GM12878 (cell line): ENCODE results near the gene SSH2.

Experiments
- CBX5 ChIP-seq: sonication (generic); IDR thresholded peaks from 2 replicates; pipeline ENCODE4 v1.6.1; 2016; ENCODE audit warnings: low read depth, moderate library complexity, mild to moderate bottlenecking, inconsistent platforms
- CTCF ChIP-seq, 3 experiments: IDR thresholded peaks in 2 of 3; conservative IDR thresholded peaks in 1 of 3; 2 replicates each; pipeline ENCODE4 v1.5.1; 2011; ENCODE audit warnings: low read depth in 3 of 3, low read length in 3 of 3, mild to moderate bottlenecking in 3 of 3, control low read depth in 2 of 3, moderate library complexity in 2 of 3, inconsistent platforms in 1 of 3, mixed read lengths in 1 of 3; ENCODE audit not compliant: control insufficient read depth in 2 of 3, insufficient read depth in 1 of 3; ENCODE audit errors: extremely low read depth in 1 of 3
- EGR1 ChIP-seq, 2 experiments: IDR thresholded peaks; 1 replicate in 1 of 2; 2 replicates in 1 of 2; pipeline ENCODE4 v1.6.1; 2011 to 2012; ENCODE audit warnings: low read depth in 2 of 2, low read length in 2 of 2, borderline replicate concordance in 1 of 2, mild to moderate bottlenecking in 1 of 2, moderate library complexity in 1 of 2
- EP300 ChIP-seq, 2 experiments: fragments of 150-350 bp in 1 of 2; IDR thresholded peaks; 2 replicates each; pipeline ENCODE4 v1.6.1; 2011 to 2012; ENCODE audit warnings: low read depth in 2 of 2, low read length in 2 of 2, borderline replicate concordance in 1 of 2, improper control_type of control experiment in 1 of 2, inconsistent platforms in 1 of 2; ENCODE audit not compliant: control insufficient read depth in 1 of 2
- LARP7 ChIP-seq: fragments of 450-650 bp; IDR thresholded peaks from 2 replicates; pipeline ENCODE4 v1.6.1; 2017; ENCODE audit warnings: mild to moderate bottlenecking
- MEF2A ChIP-seq: IDR thresholded peaks from 2 replicates; pipeline ENCODE4 v1.6.1; 2011; ENCODE audit warnings: low read depth, mild to moderate bottlenecking, low read length, moderate library complexity; ENCODE audit not compliant: insufficient read depth
- MLLT1 ChIP-seq: fragments of 450-650 bp; IDR thresholded peaks from 2 replicates; pipeline ENCODE4 v1.6.1; 2016; ENCODE audit warnings: mild to moderate bottlenecking
- MTA3 ChIP-seq: IDR thresholded peaks from 2 replicates; pipeline ENCODE4 v1.6.1; 2012; ENCODE audit warnings: low read length, inconsistent platforms, borderline replicate concordance
- RB1 ChIP-seq: fragments of 450-650 bp; formaldehyde crosslinking; IDR thresholded peaks from 2 replicates; pipeline ENCODE4 v1.6.1; 2017; ENCODE audit warnings: mild to moderate bottlenecking, borderline replicate concordance
- REST ChIP-seq: IDR thresholded peaks from 2 replicates; pipeline ENCODE4 v1.6.1; 2012; ENCODE audit warnings: mild to moderate bottlenecking, low read depth, low read length
- RFX5 ChIP-seq: IDR thresholded peaks from 2 replicates; pipeline ENCODE4 v1.6.1; 2011; ENCODE audit warnings: low read depth, low read length, improper control_type of control experiment
- TAF1 ChIP-seq: IDR thresholded peaks from 2 replicates; pipeline ENCODE4 v1.6.1; 2011; ENCODE audit warnings: mild to moderate bottlenecking, low read depth, low read length, borderline replicate concordance
- ZBTB4 ChIP-seq: fragments of 450-650 bp; formaldehyde crosslinking; IDR thresholded peaks from 2 replicates; pipeline ENCODE4 v1.4.0; 2022; ENCODE audit warnings: mild to moderate bottlenecking, moderate library complexity

DNA sequence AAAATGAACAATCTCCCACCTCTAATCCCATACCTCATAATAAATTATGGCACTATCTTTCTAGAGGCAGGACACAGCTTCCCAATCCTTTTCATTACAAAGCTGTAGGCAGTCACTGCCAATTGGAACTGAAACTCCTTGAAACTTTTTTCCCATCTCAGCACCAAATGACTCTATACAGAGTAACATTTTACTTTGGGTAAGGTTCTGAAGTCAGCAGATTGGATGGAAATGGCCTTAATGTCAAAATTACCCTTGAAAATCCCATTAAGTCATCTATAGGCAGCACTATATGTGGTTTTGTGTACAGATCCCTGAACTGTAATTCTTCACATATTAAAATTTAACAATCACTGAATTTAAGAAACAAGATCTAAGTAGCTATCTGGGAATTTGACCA lies 277.1 kb downstream of the SSH2 start:
- no peak for TF ChIP-seq TAF1
- TF ChIP-seq RFX5 = no peak
- TF ChIP-seq RB1 = no peak
- TF ChIP-seq REST = no peak
- no peak for TF ChIP-seq ZBTB4 (CRISPR knock-in tag)
- no peak for TF ChIP-seq LARP7
- no peak for TF ChIP-seq EP300 (IDR thresholded peaks at IDR 0.05; ENCODE audit: borderline replicate concordance in 1 of 2, control insufficient read depth in 1 of 2, low read depth in 2 of 2, low read length in 2 of 2)
- no peak for TF ChIP-seq MEF2A
- TF ChIP-seq MTA3 = no peak
- no peak for TF ChIP-seq EGR1 (IDR thresholded peaks at IDR 0.05; ENCODE audit: borderline replicate concordance in 1 of 2, low read depth in 2 of 2, low read length in 2 of 2)
- no peak for TF ChIP-seq MLLT1
- no peak for TF ChIP-seq CTCF (IDR thresholded peaks at IDR 0.05 in 2 of 3, conservative IDR thresholded peaks at IDR 0.05 in 1 of 3; ENCODE audit: control insufficient read depth in 2 of 3, extremely low read depth in 1 of 3, insufficient read depth in 1 of 3, low read depth in 3 of 3, low read length in 3 of 3)
- TF ChIP-seq CBX5 = no peak
